H1 (cell line): ENCODE data around the gene TRAPPC2. TPM values are rescaled to one million over a fixed set of nuclear protein-coding genes. Genes with fewer than 3 reads are reported as not detected.

Experiments used
- CTCF ChIA-PET: fragments of 300-600 bp; sonication (Branson Sonifier 250); formaldehyde crosslinking; loops from one replicate; lab custom pipeline; 2021; ENCODE audit not compliant: partially characterized antibody; lab: Charles Lee
- POLR2A ChIA-PET: fragments of 300-600 bp; sonication (Branson Sonifier 250); formaldehyde crosslinking; loops from one replicate; lab custom pipeline; 2021; ENCODE audit warnings: inconsistent platforms; ENCODE audit not compliant: partially characterized antibody; lab: Charles Lee
- DNase-seq, 2 experiments: peaks; one replicate each; pipeline versions ENCODE4 v3.0.0 to v3.0.0-alpha.2; 2010 to 2022; ENCODE audit warnings: low spot score in 2 of 2, low read depth in 1 of 2, mixed read lengths in 1 of 2
- FAIRE-seq: peaks from 2 replicates; lab custom pipeline; 2011; peaks lifted over from hg19 to GRCh38; lab: Jason Lieb, UNC
- H2AFZ ChIP-seq: 2 replicates; pipeline ENCODE4 v1.8.1; 2012; ENCODE audit warnings: low read length, inconsistent platforms
- H2AK5ac ChIP-seq: 2 replicates; pipeline ENCODE4 v1.6.1; 2013; ENCODE audit warnings: low read depth, low read length
- H2BK120ac ChIP-seq: replicated peaks from 2 replicates; pipeline ENCODE3; 2013; ENCODE audit warnings: low read depth, low read length, inconsistent platforms
- H2BK12ac ChIP-seq: 2 replicates; pipeline ENCODE4 v1.6.1; 2013; ENCODE audit warnings: low read depth, low read length
- H2BK15ac ChIP-seq: 2 replicates; pipeline ENCODE4 v1.6.1; 2013; ENCODE audit warnings: low read length
- H2BK20ac ChIP-seq: 2 replicates; pipeline ENCODE4 v1.6.1; 2013; ENCODE audit warnings: low read length
- H2BK5ac ChIP-seq: 2 replicates; pipeline ENCODE4 v1.6.1; 2013; ENCODE audit warnings: low read depth, low read length
- H3K14ac ChIP-seq: 2 replicates; pipeline ENCODE4 v1.6.1; 2013; ENCODE audit warnings: inconsistent platforms; ENCODE audit not compliant: insufficient read length
- H3K18ac ChIP-seq: 2 replicates; pipeline ENCODE4 v1.6.1; 2013; ENCODE audit warnings: low read length; ENCODE audit errors: extremely low read depth
- H3K23ac ChIP-seq: 2 replicates; pipeline ENCODE4 v1.6.1; 2013; ENCODE audit warnings: inconsistent platforms; ENCODE audit not compliant: insufficient read length
- H3K23me2 ChIP-seq: 2 replicates; pipeline ENCODE4 v1.6.1; 2013; ENCODE audit warnings: low read depth, low read length
- H3K27ac ChIP-seq: 2 replicates; pipeline ENCODE4 v1.6.1; 2011; ENCODE audit warnings: low read depth, low read length, inconsistent platforms
- H3K27me3 ChIP-seq, 4 experiments: replicated peaks in 1 of 4; 1 replicate in 1 of 4; 2 replicates in 3 of 4; pipeline versions ENCODE4 v1.6.1 to v1.8.1; 2011 to 2013; ENCODE audit warnings: low read length in 3 of 4, mild to moderate bottlenecking in 3 of 4, inconsistent platforms in 2 of 4, mixed read lengths in 2 of 4, moderate library complexity in 1 of 4; ENCODE audit not compliant: control insufficient read depth in 3 of 4, insufficient read depth in 3 of 4; ENCODE audit errors: extremely low read depth in 1 of 4
- H3K36me3 ChIP-seq, 4 experiments: 2 replicates each; pipeline versions ENCODE4 v1.6.1 to v1.8.1; 2011 to 2013; ENCODE audit warnings: mild to moderate bottlenecking in 4 of 4, low read length in 3 of 4, moderate library complexity in 2 of 4, control low read depth in 1 of 4, inconsistent platforms in 1 of 4; ENCODE audit not compliant: insufficient read depth in 4 of 4, control insufficient read depth in 2 of 4
- H3K4ac ChIP-seq: replicated peaks from 2 replicates; pipeline ENCODE3; 2013; ENCODE audit warnings: low read length, low read depth, mixed read lengths, inconsistent platforms; ENCODE audit not compliant: insufficient read length
- H3K4me1 ChIP-seq, 4 experiments: replicated peaks in 1 of 4; 1 replicate in 1 of 4; 2 replicates in 3 of 4; pipeline versions ENCODE4 v1.6.1 to v1.8.1; 2011 to 2013; ENCODE audit warnings: low read length in 3 of 4, inconsistent platforms in 2 of 4, mixed read lengths in 1 of 4; ENCODE audit not compliant: insufficient read depth in 4 of 4, control insufficient read depth in 3 of 4
- H3K4me2 ChIP-seq, 2 experiments: 2 replicates each; pipeline versions ENCODE4 v1.6.1 to v1.8.1; 2011 to 2013; ENCODE audit warnings: low read depth in 2 of 2, low read length in 2 of 2, control low read depth in 1 of 2, inconsistent platforms in 1 of 2, mild to moderate bottlenecking in 1 of 2; ENCODE audit not compliant: insufficient read depth in 1 of 2
- H3K4me3 ChIP-seq, 4 experiments: fragments of 200-600, 300-600 bp in 1 of 4; sonication (generic), shearing (Covaris generic), sonication (Bioruptor Twin) in 1 of 4; 2 replicates each; pipeline versions ENCODE4 v1.5.1 to v1.8.1; 2011 to 2016; ENCODE audit warnings: low read length in 4 of 4, low read depth in 3 of 4, control low read depth in 2 of 4, inconsistent platforms in 2 of 4, mild to moderate bottlenecking in 2 of 4, mixed read lengths in 1 of 4, moderate library complexity in 1 of 4; ENCODE audit not compliant: insufficient read depth in 2 of 4; ENCODE audit errors: extremely low read depth in 1 of 4
- H3K56ac ChIP-seq: replicated peaks from 2 replicates; pipeline ENCODE3; 2013; ENCODE audit warnings: low read depth, mild to moderate bottlenecking, mixed read lengths, low read length, inconsistent platforms; ENCODE audit not compliant: insufficient read length
- H3K79me1 ChIP-seq: 2 replicates; pipeline ENCODE4 v1.6.1; 2013; ENCODE audit warnings: low read depth, low read length, control low read depth
- H3K79me2 ChIP-seq, 2 experiments: 2 replicates each; pipeline versions ENCODE4 v1.6.1 to v1.8.1; 2012 to 2013; ENCODE audit warnings: low read length in 2 of 2, mild to moderate bottlenecking in 2 of 2, inconsistent platforms in 1 of 2; ENCODE audit not compliant: insufficient read depth in 2 of 2, control insufficient read depth in 1 of 2
- H3K9ac ChIP-seq, 4 experiments: replicated peaks in 1 of 4; 1 replicate in 1 of 4; 2 replicates in 3 of 4; pipeline versions ENCODE4 v1.6.1 to v1.8.1; 2011 to 2013; ENCODE audit warnings: low read depth in 3 of 4, low read length in 3 of 4, control low read depth in 2 of 4, mild to moderate bottlenecking in 2 of 4, moderate library complexity in 2 of 4, inconsistent platforms in 1 of 4; ENCODE audit errors: extremely low read depth in 1 of 4
- H3K9me3 ChIP-seq, 2 experiments: 2 replicates each; pipeline versions ENCODE4 v1.6.1 to v1.8.1; 2012 to 2013; ENCODE audit warnings: mild to moderate bottlenecking in 2 of 2, moderate library complexity in 2 of 2, control low read depth in 1 of 2, inconsistent platforms in 1 of 2, low read depth in 1 of 2, low read length in 1 of 2, mixed read lengths in 1 of 2; ENCODE audit not compliant: insufficient read depth in 2 of 2
- H4K20me1 ChIP-seq, 2 experiments: replicated peaks in 1 of 2; 2 replicates each; pipeline versions ENCODE3 to v1.8.1; 2011 to 2013; ENCODE audit warnings: inconsistent platforms in 2 of 2, low read length in 2 of 2, mild to moderate bottlenecking in 1 of 2; ENCODE audit not compliant: insufficient read depth in 2 of 2, control insufficient read depth in 1 of 2
- H4K5ac ChIP-seq: 2 replicates; pipeline ENCODE4 v1.6.1; 2013; ENCODE audit warnings: low read length, low read depth, mixed read lengths, inconsistent platforms; ENCODE audit not compliant: insufficient read length
- H4K8ac ChIP-seq: 2 replicates; pipeline ENCODE4 v1.8.0; 2013; ENCODE audit warnings: mild to moderate bottlenecking, moderate library complexity, low read length, inconsistent platforms; ENCODE audit not compliant: insufficient read depth; ENCODE audit errors: extremely low read depth
- H4K91ac ChIP-seq: replicated peaks from 2 replicates; pipeline ENCODE3; 2013; ENCODE audit warnings: low read length, mixed read lengths, inconsistent platforms; ENCODE audit not compliant: insufficient read length
- CREB1 ChIP-seq: IDR thresholded peaks from 2 replicates; pipeline ENCODE4 v1.6.1; 2012; ENCODE audit warnings: inconsistent platforms
- EZH2 ChIP-seq: fragments of 200-600 bp; sonication (generic); IDR thresholded peaks from 2 replicates; pipeline ENCODE4 v1.7.1; 2012; ENCODE audit warnings: low read depth, mild to moderate bottlenecking, moderate library complexity, low read length, inconsistent platforms; ENCODE audit not compliant: severe bottlenecking
- HDAC2 ChIP-seq, 2 experiments: fragments of 300-600 bp in 1 of 2; sonication (generic) in 1 of 2; IDR thresholded peaks; 2 replicates each; pipeline ENCODE4 v1.6.1; 2011 to 2012; ENCODE audit warnings: low read depth in 2 of 2, low read length in 2 of 2, mild to moderate bottlenecking in 2 of 2, moderate library complexity in 2 of 2, borderline replicate concordance in 1 of 2, inconsistent platforms in 1 of 2
- HDAC6 ChIP-seq: IDR thresholded peaks from one replicate; pipeline ENCODE4 v1.7.1; 2012; ENCODE audit warnings: low read depth, mild to moderate bottlenecking, inconsistent platforms, low read length, moderate library complexity
- JUND ChIP-seq: IDR thresholded peaks from 2 replicates; pipeline ENCODE4 v1.6.1; 2011; ENCODE audit warnings: mild to moderate bottlenecking, improper control_type of control experiment, low read length
- KDM4A ChIP-seq: IDR thresholded peaks from one replicate; pipeline ENCODE4 v1.7.1; 2012; ENCODE audit warnings: low read depth, mild to moderate bottlenecking, moderate library complexity, low read length, inconsistent platforms; ENCODE audit not compliant: severe bottlenecking
- MAX ChIP-seq: IDR thresholded peaks from 2 replicates; pipeline ENCODE4 v1.6.1; 2012; ENCODE audit warnings: inconsistent platforms
- POLR2A ChIP-seq, 2 experiments: IDR thresholded peaks; 1 replicate in 1 of 2; 2 replicates in 1 of 2; pipeline ENCODE4 v1.6.1; 2011; ENCODE audit warnings: low read depth in 2 of 2, low read length in 2 of 2, mild to moderate bottlenecking in 2 of 2; ENCODE audit errors: control extremely low read depth in 1 of 2
- POLR2AphosphoS5 ChIP-seq: IDR thresholded peaks from 2 replicates; pipeline ENCODE4 v1.6.1; 2011; ENCODE audit warnings: low read depth, low read length
- RAD21 ChIP-seq, 2 experiments: IDR thresholded peaks in 1 of 2; conservative IDR thresholded peaks in 1 of 2; 2 replicates each; pipeline ENCODE4 v1.6.1; 2011; ENCODE audit warnings: low read depth in 2 of 2, low read length in 2 of 2, improper control_type of control experiment in 1 of 2, inconsistent platforms in 1 of 2, mild to moderate bottlenecking in 1 of 2, moderate library complexity in 1 of 2
- TCF12 ChIP-seq: IDR thresholded peaks from 2 replicates; pipeline ENCODE4 v1.6.1; 2011; ENCODE audit warnings: low read depth, mild to moderate bottlenecking, low read length
- TEAD4 ChIP-seq: IDR thresholded peaks from 2 replicates; pipeline ENCODE4 v1.6.1; 2012; ENCODE audit warnings: low read depth, low read length, inconsistent platforms, mixed read lengths
- WGBS, 2 experiments: shearing (Covaris generic) in 1 of 2; methylation state at CpG; one replicate each; pipeline versions ENCODE4 v1.1.6 to v1.1.7; 2013 to 2015; ENCODE audit warnings: low lambda C conversion rate in 2 of 2, mixed read lengths in 2 of 2, inconsistent platforms in 1 of 2, low coverage in 1 of 2, missing lambda C conversion rate in 1 of 2; ENCODE audit not compliant: insufficient replicate concordance in 2 of 2, insufficient coverage in 1 of 2, insufficient read length in 1 of 2; ENCODE audit errors: extremely low coverage in 1 of 2, missing lambda C conversion rate in 1 of 2; 5-methylcytosine and 5-hydroxymethylcytosine counted together
- polyA plus RNA-seq, 7 experiments: library from polyadenylated mRNA; depleted of rRNA in 3 of 7; stranded (reverse) in 5 of 7; unstranded in 2 of 7; fragments of >200 nt in 5 of 7; fragments of 200-250 nt in 2 of 7; gene quantifications; 1 replicate in 5 of 7; 2 replicates in 1 of 7; 4 replicates in 1 of 7; pipeline versions ENCODE4 v1.2.1 to v1.2.3, GENCODE V29; 2011 to 2013; ENCODE audit warnings: missing spikeins in 2 of 7, mixed read lengths in 2 of 7
- total RNA-seq: library from RNA; stranded (reverse); fragmentation: NEBNext Ultra II Directional; extraction: Animal tissue kit (Norgen Biotek cat#: 25700); gene quantifications from 2 replicates; pipeline ENCODE4 v1.2.1, GENCODE V29; 2021

Gene TRAPPC2
- total and polyA plus RNA-seq, 2 of the 8 experiments (the other 6 are each of a cell fraction or from before 2014, with no cell fraction given) = 6.7 to 10.8 TPM

- no peak overlapping the region for H3K18ac ChIP-seq
- no peak overlapping the region for H2BK12ac ChIP-seq
- CTCF ChIA-PET = no interaction called here
- no peak overlapping the region for H3K23ac ChIP-seq
- peaks cover 0 to 3% (median 0%) of the 10 kb centered on the region in 4 experiments; a peak in 4 of 8 replicates for H3K36me3 ChIP-seq
- FAIRE-seq (no peak), DNase-seq (no peak)
- no peak overlapping the region for H4K91ac ChIP-seq
- no peaks in the 10 kb centered on the region for H3K9me3 ChIP-seq
- no peaks in the 10 kb centered on the region for H3K79me1 ChIP-seq
- no peak overlapping the region for H4K8ac ChIP-seq
- no peak overlapping the region for H3K4me2 ChIP-seq
- no peaks in the 10 kb centered on the region for H3K4me1 ChIP-seq
- H3K23me2 ChIP-seq = no peaks in the 10 kb centered on the region
- H2BK20ac ChIP-seq = no peak overlapping the region
- no peak overlapping the region for H2BK120ac ChIP-seq
- H3K9ac ChIP-seq = no peak overlapping the region
- 87% methylated on average over 3 of the region's 3 CpGs; no CpG with 5 or more reads in 1 of the 2 experiments for WGBS, 2 experiments
- H2AK5ac ChIP-seq = no peak overlapping the region
- H4K20me1 ChIP-seq = no peaks in the 10 kb centered on the region
- no peak overlapping the region for H3K56ac ChIP-seq
- no peak overlapping the region for H2BK15ac ChIP-seq
- H3K4me3 ChIP-seq = no peak overlapping the region
- POLR2A ChIA-PET = no interaction called here
- H3K79me2 ChIP-seq = no peaks in the 10 kb centered on the region
- H4K5ac ChIP-seq = no peak overlapping the region
- no peak overlapping the region for H2BK5ac ChIP-seq
- no peak overlapping the region for H3K4ac ChIP-seq
- H3K27me3 ChIP-seq = no peaks in the 10 kb centered on the region
- no peak overlapping the region for H3K14ac ChIP-seq
- H2AFZ ChIP-seq = no peak overlapping the region
- H3K27ac ChIP-seq = no peak overlapping the region
- TF ChIP-seq MAX (no peak), EZH2 (no peak), POLR2AphosphoS5 (no peak), CREB1 (no peak), HDAC6 (no peak), KDM4A (no peak), RAD21 (IDR thresholded peaks at IDR 0.05 in 1 of 2, conservative IDR thresholded peaks at IDR 0.05 in 1 of 2; ENCODE audit: low read depth in 2 of 2, low read length in 2 of 2) (no peak), TCF12 (no peak), HDAC2 (IDR thresholded peaks at IDR 0.05; ENCODE audit: borderline replicate concordance in 1 of 2, low read depth in 2 of 2, low read length in 2 of 2) (no peak), POLR2A (IDR thresholded peaks at IDR 0.05; ENCODE audit: control extremely low read depth in 1 of 2, low read depth in 2 of 2, low read length in 2 of 2) (no peak), TEAD4 (no peak), JUND (no peak)
These were observed 70.4 kb downstream of the TRAPPC2 start for GRCh38 chrX:13664020-13664419.
